H1 (cell line): Measurements from ENCODE around the gene C19orf12. TPM values are rescaled to one million over a fixed set of nuclear protein-coding genes. Genes with fewer than 3 reads are reported as not detected.

ENCODE experiments used
- polyA plus RNA-seq, 7 experiments: library from polyadenylated mRNA; depleted of rRNA in 3 of 7; stranded (reverse) in 5 of 7; unstranded in 2 of 7; fragments of >200 nt in 5 of 7; fragments of 200-250 nt in 2 of 7; gene quantifications; 1 replicate in 5 of 7; 2 replicates in 1 of 7; 4 replicates in 1 of 7; pipeline versions ENCODE4 v1.2.1 to v1.2.3, GENCODE V29; 2011 to 2013; ENCODE audit warnings: missing spikeins in 2 of 7, mixed read lengths in 2 of 7
- total RNA-seq: library from RNA; stranded (reverse); fragmentation: NEBNext Ultra II Directional; extraction: Animal tissue kit (Norgen Biotek cat#: 25700); gene quantifications from 2 replicates; pipeline ENCODE4 v1.2.1, GENCODE V29; 2021
- TF ChIP-seq, protein P1 (sequence below), 3 experiments: IDR thresholded peaks; 1 replicate in 2 of 3; 2 replicates in 1 of 3; pipeline versions ENCODE4 v1.5.1 to v1.6.1; 2011; ENCODE audit warnings: low read length in 3 of 3, mild to moderate bottlenecking in 3 of 3, inconsistent platforms in 2 of 3, low read depth in 1 of 3, moderate library complexity in 1 of 3; ENCODE audit not compliant: insufficient read depth in 1 of 3; ENCODE audit errors: control extremely low read depth in 1 of 3

Gene C19orf12
- total and polyA plus RNA-seq, 2 of the 8 experiments (the other 6 are each of a cell fraction or from before 2014, with no cell fraction given): 10.7 to 11.9 TPM

GRCh38 chr19:29702963-29703320, 12.1 kb downstream of the C19orf12 start (continued):
- TF ChIP-seq, protein P1, sequence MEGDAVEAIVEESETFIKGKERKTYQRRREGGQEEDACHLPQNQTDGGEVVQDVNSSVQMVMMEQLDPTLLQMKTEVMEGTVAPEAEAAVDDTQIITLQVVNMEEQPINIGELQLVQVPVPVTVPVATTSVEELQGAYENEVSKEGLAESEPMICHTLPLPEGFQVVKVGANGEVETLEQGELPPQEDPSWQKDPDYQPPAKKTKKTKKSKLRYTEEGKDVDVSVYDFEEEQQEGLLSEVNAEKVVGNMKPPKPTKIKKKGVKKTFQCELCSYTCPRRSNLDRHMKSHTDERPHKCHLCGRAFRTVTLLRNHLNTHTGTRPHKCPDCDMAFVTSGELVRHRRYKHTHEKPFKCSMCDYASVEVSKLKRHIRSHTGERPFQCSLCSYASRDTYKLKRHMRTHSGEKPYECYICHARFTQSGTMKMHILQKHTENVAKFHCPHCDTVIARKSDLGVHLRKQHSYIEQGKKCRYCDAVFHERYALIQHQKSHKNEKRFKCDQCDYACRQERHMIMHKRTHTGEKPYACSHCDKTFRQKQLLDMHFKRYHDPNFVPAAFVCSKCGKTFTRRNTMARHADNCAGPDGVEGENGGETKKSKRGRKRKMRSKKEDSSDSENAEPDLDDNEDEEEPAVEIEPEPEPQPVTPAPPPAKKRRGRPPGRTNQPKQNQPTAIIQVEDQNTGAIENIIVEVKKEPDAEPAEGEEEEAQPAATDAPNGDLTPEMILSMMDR (IDR thresholded peaks at IDR 0.05; ENCODE audit: control extremely low read depth in 1 of 3, insufficient read depth in 1 of 3, low read depth in 1 of 3, low read length in 3 of 3): no peak
